Esophagus muscularis mucosa (tissue), 4 donors: ENCODE data around the gene KAT2B.

ENCODE experiments used
- CTCF ChIP-seq, 3 experiments: fragments of 200-600 bp in 2 of 3; fragments of 450-650 bp in 1 of 3; sonication (generic) in 2 of 3; IDR thresholded peaks; one replicate each; pipeline ENCODE4 v1.5.1; 2017 to 2019; ENCODE audit warnings: antibody characterized with exemption in 3 of 3, mild to moderate bottlenecking in 2 of 3, moderate library complexity in 1 of 3
- EP300 ChIP-seq: sonication (generic); formaldehyde crosslinking; IDR thresholded peaks from one replicate; pipeline ENCODE4 v1.6.1; 2017; ENCODE audit warnings: antibody characterized with exemption
- POLR2AphosphoS5 ChIP-seq, 2 donors: sonication (generic); formaldehyde crosslinking; IDR thresholded peaks; one replicate each; pipeline ENCODE4 v1.6.1; 2017; ENCODE audit warnings: antibody characterized with exemption in 2 of 2

DNA sequence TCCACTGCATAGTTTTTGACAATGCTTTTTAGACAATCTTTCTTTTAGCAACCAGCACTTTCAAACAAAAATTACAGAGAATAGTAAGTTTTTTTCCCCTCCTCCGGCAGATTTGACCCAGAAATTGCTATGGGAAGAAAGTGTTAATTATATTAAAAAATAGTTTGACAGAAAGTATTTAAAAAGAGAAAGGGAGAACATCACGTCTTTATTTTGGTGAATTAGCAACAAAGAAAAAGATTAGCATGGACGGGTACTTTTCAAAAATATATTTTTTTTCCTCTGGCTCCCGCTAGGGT lies 831 bp upstream of the KAT2B start:
- TF ChIP-seq EP300 (no peak), CTCF (IDR thresholded peaks at IDR 0.05) (no peak), POLR2AphosphoS5 (IDR thresholded peaks at IDR 0.05) (no peak)
